Measurements from ENCODE around the gene TUBGCP5.
A peak's percentile ranks its signal among the peaks of the same experiment; 100 is the strongest.
"Not testable (repeated sequence)": the region's sequence is repeated elsewhere in the genome, so short reads cannot be mapped to it uniquely, and the experiment has no call there.

Gene TUBGCP5

GRCh38 chr15:23039143-23039916, at the start of gene TUBGCP5:
Gene TUBGCP5, minus strand, starts transcription at chr15:23039569. Its CDS starts 26 bp downstream, at chr15:23039543.
- DNase-seq = peak; percentile 95 to 96

GRCh38 chr15:23083115-23083514, 43.7 kb upstream of the TUBGCP5 start:
- DNase-seq = no peak

- not testable (repeated sequence) for DNase-seq
Observed at GRCh38 chr15:23081996-23082737, 42.8 kb upstream of the TUBGCP5 start.

GRCh38 chr15:23081271-23081670, 41.9 kb upstream of the TUBGCP5 start:
- no peak for DNase-seq

- DNase-seq = no peak
Observed at GRCh38 chr15:23079766-23080165, 40.4 kb upstream of the TUBGCP5 start.

GRCh38 chr15:23075927-23076326, 36.6 kb upstream of the TUBGCP5 start:
- DNase-seq = no peak

- DNase-seq = no peak
Observed at GRCh38 chr15:23074684-23075083, 35.3 kb upstream of the TUBGCP5 start.

- DNase-seq = no peak
Observed at GRCh38 chr15:23073890-23074646, 34.7 kb upstream of the TUBGCP5 start.

- no peak for DNase-seq
Observed at GRCh38 chr15:23072633-23073032, 33.3 kb upstream of the TUBGCP5 start.

GRCh38 chr15:23069496-23070166, 30.3 kb upstream of the TUBGCP5 start:
- no peak for DNase-seq

GRCh38 chr15:23067416-23067815, 28.0 kb upstream of the TUBGCP5 start:
- DNase-seq = no peak

GRCh38 chr15:23065836-23066235, 26.5 kb upstream of the TUBGCP5 start:
- DNase-seq = no peak

- DNase-seq = no peak
Observed at GRCh38 chr15:23064156-23064555, 24.8 kb upstream of the TUBGCP5 start.

- DNase-seq = no peak
Observed at GRCh38 chr15:23057707-23058106, 18.3 kb upstream of the TUBGCP5 start.

GRCh38 chr15:23055316-23055715, 15.9 kb upstream of the TUBGCP5 start:
- DNase-seq = no peak

- no peak for DNase-seq
Observed at GRCh38 chr15:23052522-23052921, 13.2 kb upstream of the TUBGCP5 start.

- no peak for DNase-seq
Observed at GRCh38 chr15:23050708-23051107, 11.3 kb upstream of the TUBGCP5 start.

GRCh38 chr15:23049984-23050628, 10.7 kb upstream of the TUBGCP5 start:
- DNase-seq = no peak

GRCh38 chr15:23048572-23049282, 9.4 kb upstream of the TUBGCP5 start:
- DNase-seq = not testable (repeated sequence)

- DNase-seq = not testable (repeated sequence)
Observed at GRCh38 chr15:23043987-23044386, 4.6 kb upstream of the TUBGCP5 start.

- DNase-seq = not testable (repeated sequence)
Observed at GRCh38 chr15:23043535-23043934, 4.2 kb upstream of the TUBGCP5 start.

GRCh38 chr15:23041736-23042135, 2.4 kb upstream of the TUBGCP5 start:
- not testable (repeated sequence) for DNase-seq
